Endothelial cell of umbilical vein (primary cell): ENCODE measurements around the gene FAM181A. TPM values are rescaled to one million over a fixed set of nuclear protein-coding genes. Genes with fewer than 3 reads are reported as not detected.

ENCODE experiments used
- BruUV-seq: library from RNA; stranded (reverse); fragments of 400-500 nt; replicated peaks from 2 replicates; lab custom pipeline; 2021; lab: Mats Ljungman, UMichigan
- CTCF ChIA-PET: fragments of 300-600, 350-600 bp; sonication (Branson Sonifier 250); formaldehyde crosslinking; loops from one replicate; lab custom pipeline; 2021; ENCODE audit warnings: antibody characterized with exemption, inconsistent platforms; lab: Charles Lee
- POLR2A ChIA-PET: fragments of 300-600, 350-600 bp; sonication (Branson Sonifier 250); formaldehyde crosslinking; loops from one replicate; lab custom pipeline; 2021; ENCODE audit warnings: antibody characterized with exemption, inconsistent platforms; lab: Charles Lee
- DNase-seq: peaks from one replicate; pipeline ENCODE4 v3.0.0-alpha.2; 2011; ENCODE audit warnings: low read depth, low spot score
- FAIRE-seq: peaks from 2 replicates; lab custom pipeline; 2011; peaks lifted over from hg19 to GRCh38; lab: Jason Lieb, UNC
- H2AFZ ChIP-seq: 2 replicates; pipeline ENCODE4 v1.6.0; 2012; ENCODE audit warnings: low read depth, low read length, control low read depth, inconsistent platforms
- H3K27ac ChIP-seq: 2 replicates; pipeline ENCODE4 v1.5.1; 2011; ENCODE audit warnings: low read depth, mild to moderate bottlenecking, control low read depth, low read length, moderate library complexity; ENCODE audit not compliant: insufficient read depth
- H3K27me3 ChIP-seq, 2 experiments: 2 replicates each; pipeline versions ENCODE4 v1.6.0 to v1.6.1; 2011; ENCODE audit warnings: low read length in 2 of 2, mixed read lengths in 1 of 2; ENCODE audit not compliant: control insufficient read depth in 2 of 2, insufficient read depth in 2 of 2
- H3K36me3 ChIP-seq, 2 experiments: 2 replicates in 1 of 2; 3 replicates in 1 of 2; pipeline ENCODE4 v1.5.1; 2011; ENCODE audit warnings: low read length in 2 of 2, mild to moderate bottlenecking in 1 of 2, moderate library complexity in 1 of 2; ENCODE audit not compliant: control insufficient read depth in 2 of 2, insufficient read depth in 2 of 2; ENCODE audit errors: extremely low read depth in 1 of 2
- H3K4me1 ChIP-seq: 3 replicates; pipeline ENCODE4 v1.5.1; 2011; ENCODE audit warnings: mild to moderate bottlenecking, low read length; ENCODE audit not compliant: control insufficient read depth, insufficient read depth; ENCODE audit errors: extremely low read depth
- H3K4me2 ChIP-seq: 2 replicates; pipeline ENCODE4 v1.6.1; 2011; ENCODE audit warnings: low read length, control low read depth, mixed read lengths; ENCODE audit not compliant: insufficient read depth
- H3K4me3 ChIP-seq, 3 experiments: fragments of 200-600 bp in 1 of 3; sonication (generic), shearing (Covaris generic) in 1 of 3; replicated peaks in 1 of 3; 2 replicates each; pipeline ENCODE4 v1.5.1; 2011 to 2016; ENCODE audit warnings: control low read depth in 3 of 3, low read length in 3 of 3, mild to moderate bottlenecking in 2 of 3, inconsistent platforms in 1 of 3, low read depth in 1 of 3, moderate library complexity in 1 of 3; ENCODE audit not compliant: insufficient read depth in 1 of 3
- H3K79me2 ChIP-seq: 2 replicates; pipeline ENCODE4 v1.6.0; 2012; ENCODE audit warnings: low read length, inconsistent platforms; ENCODE audit not compliant: control insufficient read depth, insufficient read depth
- H3K9ac ChIP-seq: replicated peaks from 2 replicates; pipeline ENCODE3; 2011; ENCODE audit warnings: low read length, control low read depth; ENCODE audit not compliant: insufficient read depth; ENCODE audit errors: extremely low read depth
- H3K9me1 ChIP-seq: replicated peaks from 3 replicates; pipeline ENCODE4 v1.6.0; 2011; ENCODE audit warnings: mild to moderate bottlenecking, low read length; ENCODE audit not compliant: control insufficient read depth, insufficient read depth; ENCODE audit errors: extremely low read depth
- H3K9me3 ChIP-seq: replicated peaks from 2 replicates; pipeline ENCODE4 v1.5.1; 2012; ENCODE audit warnings: low read length, inconsistent platforms; ENCODE audit not compliant: control insufficient read depth, insufficient read depth
- H4K20me1 ChIP-seq: replicated peaks from 2 replicates; pipeline ENCODE3; 2011; ENCODE audit warnings: mild to moderate bottlenecking, low read length; ENCODE audit not compliant: control insufficient read depth, insufficient read depth; ENCODE audit errors: extremely low read depth
- EZH2 ChIP-seq: IDR thresholded peaks from 2 replicates; pipeline ENCODE4 v1.6.1; 2012; ENCODE audit warnings: borderline replicate concordance, low read depth, mild to moderate bottlenecking, moderate library complexity, low read length, inconsistent platforms; ENCODE audit not compliant: severe bottlenecking
- FOS ChIP-seq: IDR thresholded peaks from 2 replicates; pipeline ENCODE4 v1.6.1; 2011; ENCODE audit warnings: mild to moderate bottlenecking, low read length, moderate library complexity, borderline replicate concordance; ENCODE audit not compliant: insufficient read depth
- GATA2 ChIP-seq: IDR thresholded peaks from 2 replicates; pipeline ENCODE4 v1.7.0; 2011; ENCODE audit warnings: low read depth, mild to moderate bottlenecking, moderate library complexity, mixed read lengths, low read length; ENCODE audit not compliant: insufficient read length, insufficient read depth
- JUN ChIP-seq: IDR thresholded peaks from 2 replicates; pipeline ENCODE4 v1.6.1; 2011; ENCODE audit warnings: borderline replicate concordance, low read depth; ENCODE audit not compliant: insufficient read length, insufficient read depth
- MAX ChIP-seq: IDR thresholded peaks from 2 replicates; pipeline ENCODE4 v1.6.1; 2011; ENCODE audit not compliant: insufficient read depth, insufficient read length
- MYC ChIP-seq: IDR thresholded peaks from one replicate; pipeline ENCODE4 v1.6.1; 2011; ENCODE audit warnings: mild to moderate bottlenecking, low read depth, low read length
- POLR2A ChIP-seq: IDR thresholded peaks from 2 replicates; pipeline ENCODE4 v1.6.1; 2012; ENCODE audit warnings: low read depth, mild to moderate bottlenecking, control low read depth, low read length
- POLR2AphosphoS5 ChIP-seq: IDR thresholded peaks from 2 replicates; pipeline ENCODE4 v1.6.1; 2012; ENCODE audit warnings: low read depth, mild to moderate bottlenecking, control low read depth, low read length, moderate library complexity; ENCODE audit not compliant: insufficient read depth
- dilution Hi-C: fragments of 300-500 bp; cut with MboI; formaldehyde crosslinking; loops from one replicate; pipeline ENCODE4 v1.15.0; 2019; ENCODE audit warnings: low sequenced_read_pairs; ENCODE audit not compliant: extremely low pct_ligation_motif_present
- intact Hi-C: fragments of 100-400 bp; cut with micrococcal nuclease; formaldehyde crosslinking; loops from one replicate; pipeline ENCODE4 v1.10.0; 2022
- polyA plus RNA-seq, 4 experiments: library from polyadenylated mRNA; depleted of rRNA in 3 of 4; stranded (reverse) in 3 of 4; unstranded in 1 of 4; fragments of >200 nt; gene quantifications; 2 replicates each; pipeline versions ENCODE4 v1.2.1 to v1.2.3, GENCODE V29; 2011 to 2012; ENCODE audit warnings: missing spikeins in 1 of 4
- total RNA-seq: library from RNA; stranded (reverse); gene quantifications from 2 replicates; pipeline ENCODE4 v1.2.3, GENCODE V29; 2021
- TF ChIP-seq, protein P1 (sequence below), 2 donors: IDR thresholded peaks; 1 replicate in 1 of 2; 2 replicates in 1 of 2; pipeline ENCODE4 v1.5.1; 2011; ENCODE audit warnings: low read length in 2 of 2, mild to moderate bottlenecking in 2 of 2, moderate library complexity in 2 of 2, control low read depth in 1 of 2, inconsistent platforms in 1 of 2, low read depth in 1 of 2; ENCODE audit not compliant: insufficient read depth in 1 of 2; ENCODE audit errors: extremely low read depth in 1 of 2

FAM181A gene
- total and polyA plus RNA-seq, 2 donors (not counting 3 experiments of a cell fraction or from before 2014, with no cell fraction given), result not detected

DNA sequence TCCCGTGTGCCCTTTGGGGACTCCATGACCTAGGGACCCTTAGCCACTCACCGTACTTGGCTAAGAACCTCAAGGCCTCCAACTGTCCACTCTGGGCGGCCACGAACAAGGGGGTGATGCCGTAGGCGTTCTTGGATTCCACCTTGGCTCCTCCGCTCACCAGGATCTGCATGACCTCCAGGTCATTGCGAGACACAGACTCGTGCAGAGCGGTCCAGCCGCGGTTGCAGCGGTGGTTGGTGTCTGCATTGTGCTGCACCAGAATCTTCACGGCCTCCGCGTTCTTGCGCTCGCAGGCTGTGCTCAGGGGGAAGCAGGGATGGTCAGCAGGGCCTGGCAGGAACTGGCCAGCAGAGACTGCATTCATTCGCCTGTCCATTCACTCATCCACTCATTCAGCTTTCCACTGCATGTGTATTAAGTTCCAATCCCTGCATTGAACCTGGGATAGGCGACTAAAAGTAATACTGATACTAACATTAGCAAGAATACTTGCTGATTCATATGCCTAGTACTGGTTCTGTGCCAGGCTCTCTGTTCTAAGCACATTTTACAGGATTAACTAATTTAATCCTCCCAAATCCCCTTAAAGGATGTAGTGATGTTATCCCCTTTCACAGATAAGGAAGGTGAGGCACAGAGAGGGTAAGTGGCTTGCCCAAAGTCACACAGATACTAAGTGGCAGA, 23.9 kb downstream of the FAM181A start:
- no peaks in the 10 kb centered on the region for H3K9me3 ChIP-seq
- H3K9ac ChIP-seq, result no peak overlapping the region
- no peak overlapping the region for H3K4me2 ChIP-seq
- no peak overlapping the region for H3K27ac ChIP-seq
- TF ChIP-seq GATA2 (no peak), MYC (no peak), FOS (no peak), EZH2 (no peak), POLR2A (no peak), JUN (no peak), POLR2AphosphoS5 (no peak), MAX (no peak)
- TF ChIP-seq, protein P1, sequence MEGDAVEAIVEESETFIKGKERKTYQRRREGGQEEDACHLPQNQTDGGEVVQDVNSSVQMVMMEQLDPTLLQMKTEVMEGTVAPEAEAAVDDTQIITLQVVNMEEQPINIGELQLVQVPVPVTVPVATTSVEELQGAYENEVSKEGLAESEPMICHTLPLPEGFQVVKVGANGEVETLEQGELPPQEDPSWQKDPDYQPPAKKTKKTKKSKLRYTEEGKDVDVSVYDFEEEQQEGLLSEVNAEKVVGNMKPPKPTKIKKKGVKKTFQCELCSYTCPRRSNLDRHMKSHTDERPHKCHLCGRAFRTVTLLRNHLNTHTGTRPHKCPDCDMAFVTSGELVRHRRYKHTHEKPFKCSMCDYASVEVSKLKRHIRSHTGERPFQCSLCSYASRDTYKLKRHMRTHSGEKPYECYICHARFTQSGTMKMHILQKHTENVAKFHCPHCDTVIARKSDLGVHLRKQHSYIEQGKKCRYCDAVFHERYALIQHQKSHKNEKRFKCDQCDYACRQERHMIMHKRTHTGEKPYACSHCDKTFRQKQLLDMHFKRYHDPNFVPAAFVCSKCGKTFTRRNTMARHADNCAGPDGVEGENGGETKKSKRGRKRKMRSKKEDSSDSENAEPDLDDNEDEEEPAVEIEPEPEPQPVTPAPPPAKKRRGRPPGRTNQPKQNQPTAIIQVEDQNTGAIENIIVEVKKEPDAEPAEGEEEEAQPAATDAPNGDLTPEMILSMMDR (IDR thresholded peaks at IDR 0.05; ENCODE audit: extremely low read depth in 1 of 2, insufficient read depth in 1 of 2, low read depth in 1 of 2, low read length in 2 of 2), result no peak
- no peak overlapping the region for H2AFZ ChIP-seq
- peaks cover 0 to 1% of the 10 kb centered on the region in 2 experiments for H3K27me3 ChIP-seq
- intact Hi-C loops, result no loop called here
- FAIRE-seq (no peak), DNase-seq (no peak)
- no peaks in the 10 kb centered on the region for H3K36me3 ChIP-seq
- no peaks in the 10 kb centered on the region for H4K20me1 ChIP-seq
- ChIA-PET POLR2A (no interaction called here), CTCF (interaction anchor here (2.9 kb wide), 1 partner anchor 11 kb away, joined by 22 read pairs; no protein-coding TSS in a partner anchor)
- no peaks in the 10 kb centered on the region for H3K9me1 ChIP-seq
- no peaks in the 10 kb centered on the region for H3K79me2 ChIP-seq
- BruUV-seq, result no TSS peak
- dilution Hi-C loops, result no loop called here
- H3K4me3 ChIP-seq, result no peak overlapping the region
- peaks cover 4% of the 10 kb centered on the region for H3K4me1 ChIP-seq
